Skeletal muscle tissue (tissue), 4 donors: ENCODE measurements around the gene ZBTB7C. TPM values are rescaled to one million over a fixed set of nuclear protein-coding genes. Genes with fewer than 3 reads are reported as not detected.

ENCODE experiments used
- H3K27ac ChIP-seq: one replicate; pipeline ENCODE4 v1.7.0; 2013; ENCODE audit warnings: mild to moderate bottlenecking, low read depth, low read length, inconsistent platforms
- H3K27me3 ChIP-seq, 3 donors: one replicate each; pipeline ENCODE4 v1.7.0; 2013; ENCODE audit warnings: low read length in 3 of 3; ENCODE audit not compliant: control insufficient read depth in 3 of 3, insufficient read depth in 3 of 3
- H3K36me3 ChIP-seq, 3 donors: one replicate each; pipeline ENCODE4 v1.7.0; 2013; ENCODE audit warnings: low read length in 3 of 3; ENCODE audit not compliant: control insufficient read depth in 3 of 3, insufficient read depth in 3 of 3
- H3K4me1 ChIP-seq, 3 donors: one replicate each; pipeline ENCODE4 v1.7.0; 2013; ENCODE audit warnings: low read length in 3 of 3, mild to moderate bottlenecking in 3 of 3; ENCODE audit not compliant: control insufficient read depth in 3 of 3, insufficient read depth in 3 of 3
- H3K4me3 ChIP-seq, 3 donors: one replicate each; pipeline ENCODE4 v1.7.0; 2013; ENCODE audit warnings: low read length in 3 of 3
- H3K9ac ChIP-seq, 3 donors: one replicate each; pipeline ENCODE4 v1.7.0; 2013; ENCODE audit warnings: low read length in 3 of 3, mild to moderate bottlenecking in 3 of 3, moderate library complexity in 2 of 3, low read depth in 1 of 3
- H3K9me3 ChIP-seq, 3 donors: one replicate each; pipeline ENCODE4 v1.7.0; 2013; ENCODE audit warnings: low read length in 3 of 3; ENCODE audit not compliant: control insufficient read depth in 3 of 3
- total RNA-seq: library from RNA; depleted of rRNA; stranded (reverse); fragments of >200 nt; gene quantifications from one replicate; pipeline ENCODE4 v1.2.3, GENCODE V29; 2014
- donor health status: Osteomylitis.

Gene ZBTB7C
- total RNA-seq, 1 donor from 2014 or later, result 2.6 TPM

DNA sequence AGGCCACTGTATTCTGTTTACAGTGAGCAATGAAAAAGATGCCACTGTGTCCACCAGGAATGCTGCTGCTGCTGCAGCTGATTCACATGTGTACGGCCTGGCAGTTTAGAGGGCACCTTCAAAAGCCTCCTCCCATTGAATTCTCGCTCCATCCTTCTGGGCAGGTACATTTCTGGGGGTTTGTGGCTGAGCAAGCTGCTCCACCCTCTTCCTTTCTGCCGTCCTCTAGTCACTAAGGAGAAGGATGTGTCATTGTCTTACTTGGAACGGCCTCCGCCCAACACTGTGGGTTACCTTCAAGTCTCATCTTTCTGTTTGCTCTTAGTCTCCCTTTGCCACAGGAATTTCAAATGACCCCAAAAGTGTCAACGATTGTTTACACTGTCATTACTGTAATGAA lies 182.0 kb downstream of the ZBTB7C start:
- H3K9me3 ChIP-seq, result no peaks in the 10 kb centered on the region
- no peak overlapping the region for H3K9ac ChIP-seq
- peaks cover 12 to 26% (median 15%) of the 10 kb centered on the region in 3 donors for H3K4me1 ChIP-seq
- H3K27me3 ChIP-seq, result peaks cover 0 to 4% (median 0%) of the 10 kb centered on the region in 3 donors
- H3K27ac ChIP-seq, result no peak overlapping the region
- no peak overlapping the region for H3K4me3 ChIP-seq
- no peaks in the 10 kb centered on the region for H3K36me3 ChIP-seq

GRCh38 chr18:48226401-48226800 lies 182.8 kb downstream of the ZBTB7C start:
- Histone ChIP-seq H3K4me3 (no peak overlapping the region), H3K27me3 (peaks cover 0 to 4% (median 0%) of the 10 kb centered on the region in 3 donors), H3K9me3 (no peaks in the 10 kb centered on the region), H3K9ac (no peak overlapping the region), H3K27ac (no peak overlapping the region), H3K36me3 (no peaks in the 10 kb centered on the region), H3K4me1 (peaks cover 15 to 30% (median 18%) of the 10 kb centered on the region in 3 donors)

DNA sequence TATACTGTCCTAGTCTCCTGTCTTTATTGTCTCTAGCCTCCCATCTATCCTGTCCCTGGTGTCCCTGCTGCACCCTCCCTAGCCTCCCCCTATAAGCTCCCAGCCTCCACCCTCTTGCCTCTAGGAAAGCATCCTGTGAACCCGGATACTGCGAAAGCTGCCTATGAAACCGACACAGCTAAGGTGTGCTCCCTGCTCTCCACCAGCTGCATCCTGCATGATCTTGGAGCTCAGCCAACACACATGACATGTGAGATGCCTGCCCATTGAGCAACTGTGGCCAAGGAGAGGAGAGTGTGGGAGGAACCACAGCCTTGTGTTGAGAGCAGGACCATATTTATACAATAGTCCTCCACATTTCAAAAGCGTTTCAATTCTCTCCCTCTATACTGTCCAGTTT lies 187.1 kb downstream of the ZBTB7C start:
- no peaks in the 10 kb centered on the region for H3K9me3 ChIP-seq
- no peak overlapping the region for H3K27ac ChIP-seq
- H3K4me1 ChIP-seq, result peaks cover 5 to 8% (median 8%) of the 10 kb centered on the region in 3 donors
- no peaks in the 10 kb centered on the region for H3K27me3 ChIP-seq
- no peak overlapping the region for H3K9ac ChIP-seq
- H3K36me3 ChIP-seq, result no peaks in the 10 kb centered on the region
- no peak overlapping the region for H3K4me3 ChIP-seq

- peaks cover 5 to 8% (median 7%) of the 10 kb centered on the region in 3 donors for H3K4me1 ChIP-seq
- H3K36me3 ChIP-seq, result no peaks in the 10 kb centered on the region
- no peak overlapping the region for H3K27ac ChIP-seq
- H3K9ac ChIP-seq, result no peak overlapping the region
- no peaks in the 10 kb centered on the region for H3K27me3 ChIP-seq
- H3K9me3 ChIP-seq, result no peaks in the 10 kb centered on the region
- H3K4me3 ChIP-seq, result no peak overlapping the region
Observed at GRCh38 chr18:48219810-48220499, 189.2 kb downstream of the ZBTB7C start.

- Histone ChIP-seq H3K27me3 (no peaks in the 10 kb centered on the region), H3K36me3 (no peaks in the 10 kb centered on the region), H3K9me3 (no peaks in the 10 kb centered on the region), H3K27ac (no peak overlapping the region), H3K9ac (no peak overlapping the region), H3K4me1 (peaks cover 5 to 8% (median 7%) of the 10 kb centered on the region in 3 donors), H3K4me3 (no peak overlapping the region)
Observed at GRCh38 chr18:48219037-48219809, 190.0 kb downstream of the ZBTB7C start.

- Histone ChIP-seq H3K36me3 (no peaks in the 10 kb centered on the region), H3K4me1 (peaks cover 5 to 8% (median 7%) of the 10 kb centered on the region in 3 donors), H3K27ac (no peak overlapping the region), H3K9me3 (no peaks in the 10 kb centered on the region), H3K4me3 (no peak overlapping the region), H3K27me3 (no peaks in the 10 kb centered on the region), H3K9ac (no peak overlapping the region)
Observed at GRCh38 chr18:48218285-48219022, 190.7 kb downstream of the ZBTB7C start.

- Histone ChIP-seq H3K27ac (no peak overlapping the region), H3K27me3 (no peaks in the 10 kb centered on the region), H3K9ac (no peak overlapping the region), H3K4me1 (peaks cover 4 to 5% (median 5%) of the 10 kb centered on the region in 3 donors), H3K4me3 (no peak overlapping the region), H3K36me3 (no peaks in the 10 kb centered on the region), H3K9me3 (no peaks in the 10 kb centered on the region)
Observed at GRCh38 chr18:48217258-48218250, 191.6 kb downstream of the ZBTB7C start.

GRCh38 chr18:48216639-48217257 lies 192.4 kb downstream of the ZBTB7C start:
- Histone ChIP-seq H3K36me3 (no peaks in the 10 kb centered on the region), H3K4me3 (no peak overlapping the region), H3K27ac (no peak overlapping the region), H3K4me1 (no peaks in the 10 kb centered on the region), H3K9ac (no peak overlapping the region), H3K27me3 (no peaks in the 10 kb centered on the region), H3K9me3 (no peaks in the 10 kb centered on the region)
